ENCODE measurements around the gene ITPRIP. TPM values are rescaled to one million over a fixed set of nuclear protein-coding genes. Genes with fewer than 3 reads are reported as not detected.

ITPRIP gene
- total RNA-seq, 1 donor from 2014 or later, result 15.6 TPM

GRCh38 chr10:104260775-104261115 lies 77.5 kb downstream of the ITPRIP start:
- Mint-ChIP-seq H3K4me1 (peaks cover 9% of the 10 kb centered on the region), H3K27ac (ENCODE audit: unreplicated experiment) (no peak overlapping the region), H3K27me3 (ENCODE audit: low read depth) (no peaks in the 10 kb centered on the region), H3K36me3 (ENCODE audit: low read depth) (peaks cover 9% of the 10 kb centered on the region), H3K4me3 (no peak overlapping the region), H3K9me3 (no peaks in the 10 kb centered on the region)
- DNase-seq (ENCODE audit: low read depth, low spot score), result no peak
- TF ChIP-seq CTCF (conservative IDR thresholded peaks at IDR 0.05), result no peak

GRCh38 chr10:104259999-104260774 lies 78.1 kb downstream of the ITPRIP start:
- Mint-ChIP-seq H3K4me3 (no peak overlapping the region), H3K27ac (ENCODE audit: unreplicated experiment) (no peak overlapping the region), H3K4me1 (peaks cover 14% of the 10 kb centered on the region), H3K9me3 (no peaks in the 10 kb centered on the region), H3K27me3 (ENCODE audit: low read depth) (no peaks in the 10 kb centered on the region), H3K36me3 (ENCODE audit: low read depth) (peaks cover 9% of the 10 kb centered on the region)
- TF ChIP-seq CTCF (conservative IDR thresholded peaks at IDR 0.05), result no peak
- no peak for DNase-seq (ENCODE audit: low read depth, low spot score)

Small RNA genes within 50 kb of the gene (microRNA-seq; reads per million reads assigned to microRNA genes)
- 14.8 reads per million, percentile 30 among the genes with 10 or more reads in this experiment for gene MIR4482

Other genes with a start within 250 kb of the ITPRIP start
- gene SFR1, start 216.3 kb downstream of the ITPRIP start, total RNA-seq, result 13.9 and 14.0 TPM in 2 replicates
- 0.63 and 0.71 TPM in 2 replicates for gene CFAP43, start 106.1 kb downstream of the ITPRIP start, total RNA-seq
- gene GSTO1, start 83.6 kb downstream of the ITPRIP start, total RNA-seq, result 85.9 and 86.8 TPM in 2 replicates
- gene GSTO2, start 69.3 kb downstream of the ITPRIP start, total RNA-seq, result 0.27 and 0.58 TPM in 2 replicates
- gene CFAP58, start 15.4 kb upstream of the ITPRIP start, total RNA-seq, result 0.44 and 0.45 TPM in 2 replicates

Measured in neural crest cell (in vitro differentiated cells).